Stimulated activated CD8-positive, alpha-beta memory T cell treated with anti-CD3 and anti-CD28 coated beads, Interleukin-15, amount 100 ng/mL, for 24 hours (primary cell): ENCODE data around the gene PSMA6.
"Not testable (repeated sequence)": the region's sequence is repeated elsewhere in the genome, so short reads cannot be mapped to it uniquely, and the experiment has no call there.

Source experiments
- DNase-seq: peaks from one replicate; pipeline ENCODE4 v3.0.0-alpha.2; 2020; ENCODE audit warnings: low read depth

PSMA6 gene

DNA sequence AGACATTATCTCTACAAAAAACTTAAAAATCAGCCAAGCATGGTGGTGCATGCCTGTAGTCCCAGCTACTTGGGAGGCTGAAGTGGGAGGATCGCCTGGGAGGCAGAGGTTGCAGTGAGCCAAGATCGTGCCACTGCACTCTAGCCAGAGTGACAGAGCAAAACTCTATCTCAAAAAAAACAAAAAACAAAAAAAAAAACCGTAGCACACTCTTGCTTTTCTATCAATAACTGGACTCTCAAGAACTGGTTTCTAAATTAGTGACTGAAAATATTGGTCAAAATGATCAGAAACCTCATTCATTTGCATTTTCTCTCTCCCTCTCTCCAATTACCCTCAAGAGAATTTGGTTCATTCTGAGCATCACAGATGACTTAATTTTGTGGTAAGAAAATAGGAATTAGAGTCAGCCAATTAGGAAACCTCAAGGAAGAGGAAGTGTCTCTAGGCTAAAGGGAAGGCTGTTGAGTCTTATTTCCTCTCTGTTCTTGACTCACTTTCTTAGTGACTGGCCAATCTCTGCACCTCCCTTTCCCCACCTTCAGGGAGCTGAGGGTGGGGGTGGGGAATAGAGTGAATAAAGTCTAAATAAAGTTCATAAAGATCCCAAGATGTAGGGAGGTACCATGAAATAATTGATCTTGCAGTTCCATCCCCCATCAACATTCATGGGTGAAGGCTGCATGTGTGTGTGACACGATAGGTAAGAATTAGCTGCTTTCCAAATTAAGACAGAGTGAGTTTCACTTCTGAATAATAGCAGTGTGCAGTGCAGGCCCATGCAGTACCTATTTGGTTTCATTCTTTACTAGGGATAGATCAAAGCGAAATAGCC, 6.8 kb upstream of the PSMA6 start:
- DNase-seq = no peak

DNA sequence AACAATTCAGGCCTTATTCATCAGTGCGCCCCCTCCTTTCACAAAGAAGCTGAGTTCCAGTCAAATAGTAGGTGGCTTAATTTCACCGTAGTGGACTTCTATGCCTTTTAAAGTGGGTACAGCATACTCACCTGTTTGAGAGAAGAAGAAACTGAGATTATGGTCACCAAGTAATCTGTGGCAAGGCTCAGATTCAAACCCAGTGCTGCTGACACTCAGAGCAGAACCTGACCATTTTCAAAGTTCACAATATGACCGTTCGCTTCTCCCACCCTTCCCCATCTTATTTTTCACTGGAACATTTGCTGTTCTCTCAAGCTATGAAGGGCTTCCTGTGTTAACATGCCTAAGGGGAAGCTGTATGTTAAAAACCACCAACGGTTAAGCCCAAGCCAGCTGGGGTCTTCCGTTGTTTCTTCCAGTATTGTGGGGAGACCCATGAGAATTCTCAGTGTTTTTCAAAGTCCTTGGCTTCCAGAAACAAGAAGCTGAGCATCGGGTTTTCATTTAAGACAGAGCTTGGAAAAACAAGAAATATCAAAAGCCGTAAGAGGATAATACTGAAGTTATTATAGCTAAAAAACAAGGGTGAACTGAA, 6.1 kb upstream of the PSMA6 start:
- DNase-seq = no peak

- no peak for DNase-seq
Measured at GRCh38 chr14:35286707-35287106, 5.5 kb upstream of the PSMA6 start.

DNA sequence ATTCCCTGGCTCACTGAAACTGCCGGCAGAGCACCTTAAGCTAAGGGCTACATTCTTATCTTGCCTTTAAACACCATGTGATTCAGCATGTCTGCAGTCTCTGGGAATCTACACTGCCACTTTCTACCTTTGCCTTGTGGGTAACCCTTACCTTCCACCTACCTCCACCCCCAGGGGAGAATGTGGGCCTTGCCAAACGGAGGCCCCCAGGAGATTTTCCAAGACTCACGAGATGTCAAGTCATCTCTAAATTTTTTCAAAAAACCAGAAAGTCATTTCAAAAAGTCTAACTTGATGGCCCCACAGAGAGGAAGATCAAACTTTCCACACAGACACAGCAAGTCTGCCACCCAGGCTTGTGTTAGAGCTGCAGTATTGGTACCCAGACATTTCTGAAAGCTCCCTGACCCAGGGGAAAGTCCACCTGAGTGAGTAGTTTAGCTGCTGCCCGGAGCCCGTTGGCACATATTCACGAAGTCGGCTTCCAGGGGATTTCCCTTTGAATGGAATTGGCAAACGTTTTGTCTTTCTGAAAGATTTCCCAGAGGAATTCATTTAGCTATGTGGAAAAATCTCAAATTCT, 4.7 kb upstream of the PSMA6 start:
- DNase-seq = no peak

DNA sequence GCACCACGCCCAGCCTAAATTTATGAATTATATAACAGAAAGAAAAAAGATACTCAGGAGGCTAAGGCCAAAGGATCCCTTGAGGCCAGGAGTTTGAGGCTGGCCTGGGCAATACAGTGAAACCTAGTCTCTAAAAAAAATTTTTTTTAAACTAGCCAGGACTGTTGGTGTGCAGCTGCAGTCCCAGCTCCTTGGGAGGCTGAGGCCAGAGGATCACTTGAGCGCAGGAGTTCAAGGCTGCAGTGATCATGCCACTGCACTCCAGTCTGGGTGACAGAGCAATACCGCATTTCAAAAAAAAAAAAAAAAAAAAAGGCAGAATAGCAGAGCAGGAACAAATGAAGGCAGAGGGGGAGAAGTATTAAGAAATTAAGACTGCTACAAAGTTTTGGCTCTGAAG, 2.6 kb upstream of the PSMA6 start:
- DNase-seq = no peak

- DNase-seq = no peak
Measured at GRCh38 chr14:35292770-35293561, 784 bp downstream of the PSMA6 start.

DNA sequence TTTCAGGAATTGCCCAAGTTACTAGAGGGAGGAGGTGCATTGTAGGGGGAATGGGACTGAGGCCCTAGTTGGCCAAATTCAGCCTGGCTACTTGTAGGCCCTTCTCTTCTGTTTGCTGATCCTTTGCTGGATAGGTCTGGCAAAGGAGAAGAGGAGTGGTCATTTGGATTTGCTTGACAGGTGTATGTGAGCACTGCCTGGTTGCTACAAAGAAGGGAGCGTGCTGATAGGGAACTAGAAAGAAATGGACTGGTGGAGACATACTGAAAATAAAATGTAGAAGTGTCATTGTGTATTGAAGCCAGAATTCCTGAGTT, 3.6 kb downstream of the PSMA6 start:
- no peak for DNase-seq

- DNase-seq = no peak
Measured at GRCh38 chr14:35296545-35296944, 4.4 kb downstream of the PSMA6 start.

- DNase-seq = no peak
Measured at GRCh38 chr14:35297706-35298105, 5.5 kb downstream of the PSMA6 start.

DNA sequence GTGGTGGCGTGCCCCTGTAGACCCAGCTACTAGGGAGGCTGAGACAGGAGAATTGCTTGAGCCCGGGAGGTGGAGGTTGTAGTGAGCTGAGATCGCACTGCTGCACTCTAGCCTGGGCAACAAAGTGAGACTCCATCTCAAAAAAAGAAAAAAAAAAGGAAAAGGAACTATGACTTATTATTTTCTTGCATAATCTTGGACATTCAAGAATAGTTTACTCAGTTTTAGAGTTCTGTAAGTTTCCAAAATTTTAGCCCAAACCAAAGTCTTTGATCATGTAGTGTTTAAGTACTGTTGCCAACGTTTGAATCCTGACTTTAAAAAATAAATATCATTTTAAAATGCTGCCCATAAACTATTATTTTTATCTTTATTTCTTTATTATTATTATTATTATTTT, 6.2 kb downstream of the PSMA6 start:
- DNase-seq = no peak

DNA sequence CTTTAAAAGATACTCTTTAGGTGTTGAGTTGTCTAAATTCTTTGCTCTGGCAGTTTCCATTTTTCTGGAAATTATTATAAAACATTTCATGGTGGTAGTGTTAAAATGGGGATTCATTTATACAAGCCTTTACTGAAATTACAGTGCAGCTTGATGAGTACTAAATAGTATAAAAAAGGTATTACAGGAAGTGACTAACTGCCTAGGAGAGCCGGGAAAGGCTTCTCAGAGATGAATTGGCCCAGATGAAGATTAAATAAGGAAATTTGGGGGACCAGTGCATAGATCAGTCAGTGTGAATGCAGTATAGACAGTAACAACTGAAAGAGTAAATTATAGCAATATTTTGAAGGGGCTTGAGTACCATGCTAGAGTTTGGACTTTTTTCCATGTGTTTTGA, 7.5 kb downstream of the PSMA6 start:
- DNase-seq = no peak

DNA sequence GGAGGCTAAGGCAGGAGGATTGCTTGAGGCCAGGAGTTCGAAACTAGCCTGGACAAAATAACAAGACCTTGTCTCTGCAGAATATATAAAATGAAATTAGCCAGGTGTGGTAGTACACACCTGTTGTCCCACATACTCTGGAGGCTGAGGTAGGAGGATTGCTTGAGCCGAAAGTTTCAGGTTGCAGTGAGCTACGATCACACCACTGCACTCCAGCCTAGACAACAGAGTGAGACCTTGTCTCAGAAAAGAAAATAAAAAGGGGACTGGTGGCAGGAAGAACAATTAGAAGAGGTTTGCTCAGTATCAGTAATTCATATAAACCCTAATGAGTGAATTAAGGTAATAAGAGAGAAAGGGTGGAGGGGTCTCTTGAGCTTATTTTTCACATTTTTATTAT, 8.0 kb downstream of the PSMA6 start:
- no peak for DNase-seq

GRCh38 chr14:35301334-35301733, 9.2 kb downstream of the PSMA6 start:
- not testable (repeated sequence) for DNase-seq

- DNase-seq = no peak
Measured at GRCh38 chr14:35301735-35302528, 9.8 kb downstream of the PSMA6 start.

GRCh38 chr14:35303149-35303935, 11.2 kb downstream of the PSMA6 start:
- no peak for DNase-seq

GRCh38 chr14:35304812-35305462, 12.8 kb downstream of the PSMA6 start:
- no peak for DNase-seq

DNA sequence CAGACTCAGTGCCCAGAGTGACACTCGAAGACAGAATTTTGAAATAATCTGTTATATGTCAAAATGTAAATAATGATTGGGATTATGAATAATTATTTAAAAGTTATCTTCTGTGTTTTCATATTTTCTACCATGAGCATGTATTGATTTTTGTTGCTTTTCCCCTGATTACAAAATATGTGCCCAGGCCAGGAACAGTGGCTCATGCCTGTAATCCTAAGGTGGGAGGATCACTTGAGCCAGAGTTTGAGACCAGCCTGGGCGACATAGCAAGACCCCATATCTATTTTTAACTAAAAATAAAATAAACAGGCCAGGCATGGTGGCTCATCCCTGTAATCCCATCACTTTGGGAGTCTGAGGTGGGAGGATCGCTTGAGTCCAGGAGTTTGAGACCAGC, 13.5 kb downstream of the PSMA6 start:
- no peak for DNase-seq

GRCh38 chr14:35306114-35306513, 13.9 kb downstream of the PSMA6 start:
- no peak for DNase-seq

GRCh38 chr14:35317820-35318219, 25.6 kb downstream of the PSMA6 start:
- no peak for DNase-seq

DNA sequence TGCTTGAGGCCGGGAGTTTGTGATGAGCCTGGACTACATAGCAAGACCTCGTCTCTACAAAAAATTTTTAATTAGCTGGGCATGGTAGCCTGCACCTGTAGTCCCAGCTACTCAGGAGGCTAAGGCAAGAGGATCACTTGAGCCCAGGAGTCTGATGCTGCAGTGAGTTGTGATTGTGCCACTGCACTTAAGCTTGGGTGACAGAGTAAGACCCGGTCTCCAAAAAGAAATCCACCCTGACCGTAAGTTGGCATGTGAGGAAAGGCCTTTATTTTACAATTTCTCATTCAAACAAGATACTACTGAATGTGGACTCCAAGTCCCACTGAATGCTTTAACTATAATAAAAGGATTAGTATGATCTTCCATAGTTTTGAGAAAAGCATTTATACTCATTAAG, 27.3 kb downstream of the PSMA6 start:
- no peak for DNase-seq

GRCh38 chr14:35320472-35320871, 28.3 kb downstream of the PSMA6 start:
- DNase-seq = no peak
